Stimulated activated CD4-positive, alpha-beta T cell treated with anti-CD3 and anti-CD28 coated beads, Interleukin-15, amount 100 ng/mL, for 24 hours (primary cell): ENCODE data around the gene PNPLA3.

Source experiments
- DNase-seq: peaks from one replicate; pipeline ENCODE4 v3.0.0-alpha.2; 2020

Gene PNPLA3

DNA sequence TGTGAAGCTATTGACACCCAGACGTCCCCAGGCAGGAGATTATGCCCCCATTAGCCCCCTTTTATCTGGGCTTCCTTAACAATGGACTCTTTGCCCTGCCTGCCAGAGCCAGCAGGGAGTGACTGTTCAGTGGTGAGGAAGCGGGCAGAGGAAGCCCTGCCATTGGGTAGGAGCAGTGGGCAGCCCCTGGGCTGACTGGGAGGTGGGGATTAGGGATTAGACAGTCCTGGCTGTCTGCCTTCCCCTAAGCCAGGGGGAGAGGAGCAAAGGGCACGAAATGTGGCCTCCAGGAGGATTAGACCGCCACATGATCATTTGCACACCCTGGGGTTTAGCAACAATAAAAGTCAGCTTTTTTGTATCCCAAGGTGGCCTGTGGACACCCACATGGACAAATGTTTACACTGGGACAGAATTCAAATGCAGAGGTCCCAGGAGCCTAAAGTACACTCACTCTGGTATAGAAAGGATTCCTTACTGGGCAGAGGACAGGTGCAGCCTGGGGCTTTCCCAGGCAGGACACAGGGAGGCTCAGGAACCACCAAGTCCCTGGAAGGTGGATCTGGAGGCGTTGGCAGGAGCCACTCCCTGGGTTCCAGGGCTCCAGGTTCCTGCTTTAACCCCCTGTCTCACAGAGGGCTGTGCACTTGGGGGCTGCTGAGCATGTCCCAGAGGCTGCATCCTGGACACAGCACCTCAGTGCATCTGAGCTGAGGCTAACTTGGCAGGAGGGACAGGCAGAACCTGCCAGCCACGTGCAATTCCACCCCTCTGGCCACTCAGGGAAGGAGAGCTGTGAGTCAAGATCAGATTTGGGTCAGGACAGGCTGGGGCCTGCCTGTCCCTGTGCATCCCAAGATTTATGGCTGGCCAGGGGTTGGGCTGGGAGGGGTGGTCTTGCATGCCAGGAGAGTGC, 2.1 kb downstream of the PNPLA3 start:
- no peak for DNase-seq

DNA sequence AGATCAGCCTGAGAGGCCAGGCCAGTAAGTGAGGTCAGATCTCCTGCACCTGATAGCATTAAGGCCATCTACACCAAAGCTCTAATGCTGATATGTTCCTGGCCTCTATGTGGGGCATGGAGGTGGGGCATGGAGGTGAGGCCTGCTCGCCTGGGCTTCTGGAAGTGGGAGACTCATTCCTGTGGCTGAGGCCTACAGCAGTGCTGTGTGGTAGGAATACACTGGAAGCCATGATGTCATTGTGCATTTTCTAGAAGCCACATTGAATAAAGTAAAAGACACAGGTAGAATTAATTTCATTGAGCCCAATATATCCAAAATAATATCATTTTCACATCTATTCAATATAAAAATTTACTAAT, 2.7 kb downstream of the PNPLA3 start:
- no peak for DNase-seq

DNA sequence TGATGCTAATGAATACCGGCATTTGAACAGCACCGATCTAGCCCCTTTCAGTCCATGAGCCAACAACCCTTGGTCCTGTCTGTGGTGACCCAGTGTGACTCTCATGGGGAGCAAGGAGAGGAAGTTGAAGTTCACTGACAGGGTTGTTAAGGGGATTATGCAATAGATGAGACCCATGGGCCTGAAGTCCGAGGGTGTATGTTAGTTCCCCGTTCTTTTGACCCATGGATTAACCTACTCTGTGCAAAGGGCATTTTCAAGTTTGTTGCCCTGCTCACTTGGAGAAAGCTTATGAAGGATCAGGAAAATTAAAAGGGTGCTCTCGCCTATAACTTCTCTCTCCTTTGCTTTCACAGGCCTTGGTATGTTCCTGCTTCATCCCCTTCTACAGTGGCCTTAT, 4.9 kb downstream of the PNPLA3 start:
- no peak for DNase-seq

DNA sequence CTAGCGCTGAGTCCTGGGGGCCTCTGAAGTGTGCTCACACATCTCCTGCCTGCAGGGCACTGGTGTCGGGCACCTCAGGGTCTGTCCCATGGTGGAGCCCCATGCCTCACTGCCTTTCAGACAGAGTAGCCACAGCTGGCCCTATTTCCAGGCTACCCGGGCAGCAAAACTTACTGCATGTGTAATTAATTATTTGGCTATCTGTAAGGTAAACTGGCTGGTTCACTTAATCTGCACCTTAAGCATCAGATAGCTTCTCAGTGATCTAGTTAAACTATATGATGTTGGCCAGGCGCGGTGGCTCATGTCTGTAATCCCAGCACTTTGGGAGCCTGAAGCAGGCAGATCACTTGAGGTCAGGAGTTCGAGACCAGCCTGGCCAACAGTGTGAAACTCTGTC, 5.3 kb downstream of the PNPLA3 start:
- no peak for DNase-seq

DNA sequence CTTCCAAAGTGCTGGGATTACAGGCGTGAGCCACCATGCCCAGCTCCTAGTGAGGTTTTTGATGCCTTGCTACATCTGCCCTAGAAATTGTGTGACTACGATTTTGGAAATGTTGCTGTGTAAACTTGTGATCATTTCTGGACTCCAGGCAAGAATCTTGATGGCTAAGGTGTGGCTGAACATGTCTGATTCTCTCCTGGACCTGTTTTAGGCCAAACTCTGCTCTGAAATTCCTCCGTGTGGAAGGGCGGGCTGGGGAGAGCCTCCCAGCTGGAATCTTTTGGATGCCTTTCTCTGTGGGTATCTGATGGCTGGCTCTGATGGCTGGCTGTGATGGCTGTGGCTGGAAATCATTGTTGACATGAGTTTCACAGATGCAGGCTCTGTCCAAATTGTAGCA, 8.2 kb downstream of the PNPLA3 start:
- no peak for DNase-seq

DNA sequence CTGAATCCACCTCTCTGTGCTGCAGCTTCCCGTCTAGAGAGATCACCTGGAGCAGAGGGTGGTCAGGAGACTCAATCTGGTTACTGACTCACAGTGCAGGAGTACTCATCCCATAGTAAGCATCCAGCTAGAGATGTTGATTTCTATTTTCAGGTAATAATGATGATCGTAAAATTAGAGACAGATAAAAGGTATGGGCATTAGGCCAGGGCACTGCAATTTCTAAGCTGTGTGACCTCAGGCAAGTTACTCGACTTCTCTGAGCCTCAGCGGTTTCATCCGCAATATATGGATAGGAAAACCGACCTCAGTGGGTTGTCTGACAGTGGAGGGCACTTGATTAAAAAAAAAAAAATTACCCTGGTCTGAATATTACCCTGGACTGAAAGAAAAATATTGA, 17.8 kb downstream of the PNPLA3 start:
- DNase-seq, result no peak

DNA sequence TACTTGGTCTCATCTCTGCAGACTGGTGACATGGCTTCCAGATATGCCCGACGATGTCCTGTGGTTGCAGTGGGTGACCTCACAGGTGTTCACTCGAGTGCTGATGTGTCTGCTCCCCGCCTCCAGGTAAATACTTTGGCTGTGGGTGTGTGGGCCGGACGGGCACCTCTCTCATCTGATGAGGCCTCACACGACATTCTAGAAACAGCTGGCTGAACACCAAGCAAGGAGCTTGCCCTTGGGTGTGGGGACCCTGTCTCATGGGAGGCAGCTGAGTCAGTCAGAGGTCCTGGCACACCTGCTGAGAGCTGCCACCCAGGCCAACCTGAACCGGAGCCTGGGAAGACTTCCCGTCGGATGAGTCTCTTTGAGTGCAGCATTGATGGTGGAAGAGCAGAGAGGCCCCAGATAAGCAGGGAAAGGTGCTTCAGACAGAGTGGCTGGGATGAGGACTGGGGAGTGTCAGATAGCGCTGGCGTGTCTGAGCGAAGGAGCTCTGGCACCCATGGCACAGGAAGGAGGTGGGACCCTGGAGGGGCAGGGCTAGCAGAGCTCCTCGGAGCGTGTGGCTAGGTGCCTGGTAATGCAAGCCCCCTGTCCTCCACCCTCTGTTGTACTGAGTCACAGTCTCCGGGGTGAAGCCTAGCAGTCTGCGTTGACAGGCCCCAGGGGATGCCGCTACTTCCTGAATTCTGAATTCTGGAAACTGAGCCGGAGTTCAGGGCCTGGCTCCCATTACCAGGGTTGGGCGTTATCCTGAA, 21.2 kb downstream of the PNPLA3 start:
- no peak for DNase-seq

DNA sequence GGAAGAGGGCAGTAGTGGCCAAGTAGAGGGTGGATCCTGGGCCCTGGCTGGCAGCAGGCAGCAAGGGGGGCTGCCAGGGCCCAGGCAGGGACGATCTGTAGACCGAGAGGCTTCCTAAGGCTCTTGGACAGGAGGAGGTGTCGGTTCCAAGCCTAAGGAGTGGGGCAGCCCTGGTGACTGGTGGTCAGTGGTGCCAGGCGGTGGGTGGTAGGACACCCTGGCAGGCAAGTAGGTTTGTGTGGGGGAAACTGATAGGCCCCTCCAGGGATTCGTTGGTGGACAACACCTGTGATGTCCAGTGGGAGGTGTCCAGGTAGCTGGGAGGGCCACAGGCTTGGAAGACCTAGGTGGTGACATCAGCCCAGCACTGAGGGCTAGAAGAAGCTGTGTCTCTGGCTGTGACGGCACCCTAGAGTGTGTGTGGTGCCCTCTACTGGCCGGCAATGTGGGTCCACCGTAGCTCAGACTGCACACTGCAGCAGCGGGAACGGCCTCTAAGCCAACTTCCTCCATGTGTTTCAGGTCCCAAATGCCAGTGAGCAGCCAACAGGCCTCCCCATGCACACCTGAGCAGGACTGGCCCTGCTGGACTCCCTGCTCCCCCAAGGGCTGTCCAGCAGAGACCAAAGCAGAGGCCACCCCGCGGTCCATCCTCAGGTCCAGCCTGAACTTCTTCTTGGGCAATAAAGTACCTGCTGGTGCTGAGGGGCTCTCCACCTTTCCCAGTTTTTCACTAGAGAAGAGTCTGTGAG, 22.2 kb downstream of the PNPLA3 start:
- peak; percentile 85 for DNase-seq

DNA sequence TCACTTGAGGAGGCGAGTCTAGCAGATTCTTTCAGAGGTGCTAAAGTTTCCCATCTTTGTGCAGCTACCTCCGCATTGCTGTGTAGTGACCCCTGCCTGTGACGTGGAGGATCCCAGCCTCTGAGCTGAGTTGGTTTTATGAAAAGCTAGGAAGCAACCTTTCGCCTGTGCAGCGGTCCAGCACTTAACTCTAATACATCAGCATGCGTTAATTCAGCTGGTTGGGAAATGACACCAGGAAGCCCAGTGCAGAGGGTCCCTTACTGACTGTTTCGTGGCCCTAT, 22.7 kb downstream of the PNPLA3 start:
- DNase-seq, result no peak

DNA sequence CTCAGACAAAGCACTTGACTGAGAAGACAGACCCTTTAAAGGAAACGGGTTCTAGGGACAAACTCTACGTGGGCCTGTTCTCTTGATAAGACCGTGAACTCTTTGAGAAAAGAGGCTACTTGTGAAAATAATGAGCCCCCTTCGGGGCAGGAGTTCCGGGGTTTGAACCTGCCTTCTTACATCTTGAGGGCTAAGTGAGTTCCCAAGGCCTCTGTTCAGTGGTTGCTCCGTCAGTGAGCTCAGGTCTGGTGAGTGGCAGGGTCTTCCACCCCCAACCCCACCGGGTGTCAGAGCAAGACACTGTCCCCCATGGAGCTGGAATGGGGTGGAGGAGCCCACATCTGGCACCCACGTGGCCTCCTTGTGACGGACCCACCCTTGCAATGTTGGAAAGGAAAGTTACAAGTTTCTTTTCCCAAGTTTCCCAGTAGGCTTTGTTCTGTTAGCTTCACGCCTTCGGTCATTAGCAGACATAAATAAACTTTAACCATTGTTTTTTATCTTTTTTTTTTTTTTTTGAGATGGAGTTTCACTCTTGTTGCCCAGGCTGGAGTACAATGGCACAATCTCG, 25.3 kb downstream of the PNPLA3 start:
- no peak for DNase-seq

DNA sequence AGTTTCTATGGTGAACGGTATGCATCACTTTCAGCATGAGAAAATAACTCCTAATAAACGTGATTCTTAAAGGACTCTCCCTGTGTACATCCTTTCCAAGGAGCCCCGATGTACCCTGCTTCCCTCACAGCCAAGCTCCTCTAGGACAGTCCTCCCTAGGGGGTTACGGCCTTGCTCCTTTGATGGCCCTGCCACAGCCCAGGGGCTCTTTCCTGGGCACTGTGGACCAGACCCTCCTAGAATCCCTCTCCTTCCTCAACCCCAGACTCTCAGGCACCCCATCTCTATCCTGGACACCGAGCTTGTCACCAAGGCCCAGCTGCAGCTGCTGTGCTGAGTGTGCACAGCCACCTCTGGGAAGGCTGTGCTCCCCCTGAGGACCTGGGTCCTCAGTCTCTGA, 27.8 kb downstream of the PNPLA3 start:
- no peak for DNase-seq

DNA sequence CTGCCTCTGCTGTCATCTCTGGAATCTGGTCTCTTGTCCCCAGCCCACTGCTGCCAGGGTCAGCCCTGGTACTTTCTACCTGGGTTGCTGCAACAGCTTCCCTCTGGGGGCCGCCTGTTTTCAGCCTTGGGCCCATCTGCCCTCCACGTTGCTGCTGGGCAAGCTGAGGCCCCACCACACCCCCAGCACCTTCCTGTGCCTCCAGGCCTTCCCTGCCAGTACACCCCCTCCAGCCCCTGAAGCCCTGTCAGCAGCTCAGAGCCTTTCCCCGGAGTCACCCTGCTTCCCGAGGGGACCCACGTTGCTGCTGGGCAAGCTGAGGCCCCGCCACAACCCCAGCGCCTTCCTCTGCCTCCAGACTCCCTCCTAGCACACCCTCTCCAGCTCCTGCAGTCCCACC, 28.4 kb downstream of the PNPLA3 start:
- DNase-seq, result no peak

DNA sequence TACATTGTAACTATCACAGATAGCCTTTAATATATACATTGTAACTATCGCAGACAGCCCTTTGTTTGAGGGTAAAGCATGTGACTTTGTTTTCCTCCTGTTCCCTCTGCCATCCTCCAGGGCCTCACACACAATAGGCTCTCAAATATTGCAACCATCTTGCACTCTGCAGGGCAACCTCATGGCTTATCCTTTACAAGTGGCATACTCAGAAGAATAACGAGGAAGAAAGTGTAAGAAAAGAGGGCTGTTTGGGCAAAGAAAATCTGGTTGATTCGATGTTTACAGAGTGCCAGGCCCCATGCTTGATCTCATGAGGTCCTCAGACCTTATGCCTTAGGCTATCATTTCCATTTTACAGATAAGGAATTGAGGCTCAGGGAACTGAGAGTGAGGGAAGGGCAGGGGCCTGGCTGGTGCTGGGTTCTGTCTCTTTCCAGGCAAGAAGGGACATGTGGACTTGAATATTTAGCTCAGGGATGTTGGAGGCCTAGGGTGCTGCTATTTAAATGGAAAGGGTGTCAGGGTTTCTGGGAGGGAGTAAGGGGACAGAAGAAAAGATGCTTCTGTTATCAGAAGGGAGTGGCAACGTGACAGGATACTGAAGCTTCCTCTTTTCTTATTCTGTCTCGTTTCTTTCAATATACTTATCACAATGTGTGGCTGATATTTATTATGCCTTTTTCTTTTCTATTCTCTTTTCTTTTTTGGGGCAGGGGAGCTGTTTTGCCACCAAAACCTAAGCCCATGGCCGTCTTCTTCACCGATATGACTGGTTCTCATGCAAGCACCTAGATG, 30.6 kb downstream of the PNPLA3 start:
- DNase-seq, result no peak

DNA sequence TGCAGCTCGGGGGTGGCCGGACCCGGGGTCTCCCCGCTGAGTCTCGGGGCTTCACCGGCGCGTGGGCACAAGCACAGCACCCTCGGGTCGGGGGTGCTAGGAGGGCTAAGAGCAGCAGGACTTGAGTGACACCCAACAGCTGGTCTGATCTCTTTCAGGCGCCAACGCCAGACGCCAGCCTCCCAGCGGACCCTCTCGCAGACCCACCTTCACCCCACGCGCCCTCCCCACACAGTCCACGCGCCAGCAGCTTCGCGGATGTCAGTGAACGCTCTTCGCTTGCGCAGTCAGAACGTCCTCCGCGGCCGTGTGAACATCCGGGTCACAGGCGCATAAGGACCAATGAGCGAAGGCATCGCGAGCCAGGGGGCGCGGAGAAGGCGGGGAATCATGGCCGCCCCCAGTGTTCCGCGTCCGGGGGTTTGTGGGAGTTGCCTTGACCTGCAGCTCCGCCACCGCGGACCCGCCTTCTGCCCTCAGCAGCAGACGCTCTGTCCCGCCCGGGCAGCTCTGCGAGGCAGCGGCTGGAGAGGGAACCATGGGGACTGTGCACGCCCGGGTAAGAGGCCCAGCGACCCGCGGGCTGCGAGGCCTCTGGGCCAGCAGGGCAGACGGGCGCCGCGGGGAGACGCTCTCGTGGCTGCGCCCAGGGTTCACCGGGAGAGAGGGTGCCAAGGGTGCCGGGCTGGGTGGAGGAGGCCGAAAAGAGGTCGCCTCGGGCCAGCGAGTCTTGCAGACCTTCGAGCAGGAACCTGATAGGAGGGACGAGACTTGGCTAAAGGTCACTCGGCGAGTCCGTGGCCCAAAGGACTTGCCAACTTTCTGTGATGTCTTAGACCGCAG, 31.7 kb downstream of the PNPLA3 start, which contains the start of gene SAMM50:
Gene SAMM50, plus strand, starts transcription at position 403 of the 843 bp plus-strand sequence. Its CDS starts 136 bp downstream, at position 539.
- DNase-seq, result peak; percentile 95

DNA sequence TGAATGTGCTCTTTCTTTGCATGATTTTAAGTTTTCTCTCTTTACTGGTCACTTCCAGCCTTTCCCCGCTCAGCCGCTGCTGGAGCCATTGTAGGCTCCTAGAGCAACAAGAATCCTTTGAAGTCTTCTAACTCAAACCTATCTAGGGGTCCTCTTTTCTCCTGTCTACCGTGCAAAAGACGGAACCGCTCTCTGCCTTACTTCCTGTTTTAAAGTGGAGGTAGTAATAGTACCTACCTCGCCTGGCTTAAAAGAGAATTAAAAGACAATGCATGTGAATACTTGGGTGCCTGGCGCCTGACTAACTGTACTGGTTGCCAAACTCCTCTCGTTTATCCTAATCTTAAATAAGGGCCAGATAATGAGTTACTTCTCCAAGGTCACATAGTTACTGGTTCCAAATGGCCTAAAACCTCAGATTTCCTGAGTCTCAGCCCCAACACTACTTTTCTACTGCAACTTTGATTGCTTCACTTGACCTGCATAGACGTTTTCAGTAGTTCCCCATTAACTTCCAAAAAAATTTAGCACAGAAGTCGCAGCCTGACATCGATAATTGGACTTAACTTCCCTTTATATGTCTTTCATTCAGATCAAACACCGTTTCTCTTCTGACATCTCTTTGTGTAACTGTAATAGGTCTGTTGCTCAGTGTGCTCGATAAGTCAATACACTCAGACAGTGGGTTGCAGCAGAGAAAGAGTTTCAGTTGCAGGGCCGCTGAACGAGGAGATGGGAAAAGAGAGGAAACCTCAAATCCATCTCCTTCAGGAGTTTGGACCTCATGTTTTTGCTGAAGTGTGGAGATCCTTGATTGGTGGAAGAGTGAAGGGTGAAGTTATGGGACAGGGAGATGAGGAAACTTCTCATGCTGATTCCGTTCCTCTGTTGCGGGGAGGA, 32.5 kb downstream of the PNPLA3 start:
- no peak for DNase-seq

DNA sequence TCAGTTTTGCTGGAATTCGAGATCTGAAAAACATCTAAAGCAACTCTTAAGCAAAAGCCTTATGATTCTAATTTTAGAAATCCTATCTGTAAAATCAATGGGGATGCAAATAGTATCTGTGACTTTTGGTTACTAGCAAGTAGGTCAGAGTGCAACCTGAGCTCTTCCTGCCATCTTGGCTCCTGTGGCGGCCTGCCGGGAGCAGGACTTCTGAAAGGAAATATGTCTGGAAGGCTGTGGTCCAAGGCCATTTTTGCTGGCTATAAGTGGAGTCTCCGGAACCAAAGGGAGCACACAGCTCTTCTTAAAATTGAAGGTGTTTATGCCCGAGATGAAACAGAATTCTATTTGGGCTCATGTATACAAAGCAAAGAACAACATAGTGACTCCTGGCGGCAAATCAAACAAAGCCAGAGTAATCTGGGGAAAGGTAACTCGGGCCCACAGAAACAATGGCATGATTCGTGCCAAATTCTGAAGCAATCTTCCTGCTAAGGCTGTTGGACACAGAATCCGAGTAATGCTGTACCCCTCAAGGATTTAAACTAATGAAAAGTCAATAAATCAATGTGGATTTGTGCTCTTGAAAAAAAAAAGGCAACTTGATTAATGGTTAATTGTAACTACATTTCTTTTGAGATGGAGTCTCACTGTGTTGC, 33.3 kb downstream of the PNPLA3 start:
- DNase-seq, result no peak

DNA sequence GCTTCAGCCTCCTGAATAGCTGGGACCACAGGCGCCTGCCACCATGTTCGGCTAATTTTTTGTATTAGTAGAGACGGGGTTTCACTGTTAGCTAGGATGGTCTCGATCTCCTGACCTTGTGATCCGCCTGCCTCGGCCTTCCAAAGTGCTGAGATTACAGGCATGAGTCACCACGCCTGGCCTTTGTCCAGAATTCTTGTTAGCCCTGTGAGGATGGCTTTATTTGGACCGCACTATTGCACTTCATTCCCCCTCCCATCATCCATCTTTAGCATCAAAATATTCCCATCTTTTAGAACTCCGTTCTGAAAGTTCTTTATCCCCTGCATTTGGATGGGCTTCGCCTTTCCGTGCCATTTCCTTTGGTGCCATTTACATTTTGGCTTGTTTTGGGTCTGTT, 34.3 kb downstream of the PNPLA3 start:
- no peak for DNase-seq

DNA sequence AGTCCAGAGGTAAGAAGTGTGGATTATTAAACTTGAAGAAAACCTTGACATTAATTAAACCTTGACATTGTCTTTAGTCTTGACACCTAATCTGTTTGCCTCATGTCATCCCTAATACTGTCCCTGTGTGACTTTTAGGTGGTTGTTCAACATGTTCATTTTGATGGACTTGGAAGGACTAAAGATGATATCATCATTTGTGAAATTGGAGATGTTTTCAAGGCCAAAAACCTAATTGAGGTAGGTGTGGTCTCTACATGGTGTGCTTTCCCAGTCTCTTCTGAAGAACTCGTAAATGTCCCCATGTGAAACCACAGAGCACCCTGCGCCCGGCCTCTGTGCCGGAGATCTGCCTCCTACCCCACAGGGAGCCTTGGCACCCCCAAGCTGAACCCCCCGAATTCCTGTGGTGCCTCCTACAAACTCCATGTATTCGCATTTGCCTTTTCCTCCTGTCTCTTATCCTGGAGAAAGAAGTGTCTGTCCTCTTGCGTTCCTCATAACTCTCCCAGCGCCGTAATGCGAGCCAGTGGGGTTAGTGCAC, 40.8 kb downstream of the PNPLA3 start:
- no peak for DNase-seq

DNA sequence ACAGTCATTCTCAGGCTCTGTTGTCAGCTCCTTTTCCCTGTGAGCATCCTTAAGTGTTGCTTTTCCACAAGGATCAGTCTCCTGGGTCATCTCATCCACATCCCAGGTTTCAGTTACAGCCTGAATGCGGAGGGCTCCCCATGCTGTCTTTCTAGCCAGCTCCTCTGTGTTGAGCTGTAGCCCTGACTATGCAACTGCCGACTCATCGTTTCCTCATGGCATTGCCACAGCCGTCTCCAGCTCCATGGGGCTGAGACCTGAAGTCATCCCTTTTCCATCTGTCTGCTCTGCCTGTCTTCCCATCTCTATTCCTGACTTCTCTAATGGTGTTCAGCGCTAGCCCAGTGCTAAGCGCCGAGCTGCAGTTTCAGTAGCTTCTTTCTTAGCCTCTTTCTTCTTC, 43.5 kb downstream of the PNPLA3 start:
- no peak for DNase-seq

DNA sequence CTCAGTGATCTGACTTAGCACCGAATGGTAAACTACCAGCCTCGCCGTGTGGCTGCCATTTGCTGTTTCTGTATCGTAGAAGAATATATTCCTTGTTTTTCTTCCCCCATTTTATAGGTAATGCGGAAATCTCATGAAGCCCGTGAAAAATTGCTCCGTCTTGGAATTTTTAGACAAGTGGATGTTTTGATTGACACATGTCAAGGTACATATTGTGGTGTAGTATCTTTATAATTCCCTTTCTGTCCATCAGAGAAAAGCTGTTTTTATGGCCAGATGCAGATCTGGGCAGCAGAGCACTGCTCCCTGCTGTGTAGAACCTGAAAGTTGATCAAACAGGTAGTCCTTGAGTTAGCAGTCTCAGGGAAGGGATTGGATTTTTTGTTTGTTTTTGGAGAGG, 45.0 kb downstream of the PNPLA3 start:
- no peak for DNase-seq
